Gastrocnemius medialis (tissue), 4 donors: Measurements from ENCODE around the gene USP37.

Source experiments
- POLR2A ChIP-seq, 2 donors: fragments of 450-650 bp; IDR thresholded peaks; one replicate each; pipeline ENCODE4 v1.6.1; 2017; ENCODE audit warnings: antibody characterized with exemption in 2 of 2, mild to moderate bottlenecking in 2 of 2, moderate library complexity in 2 of 2
- TF ChIP-seq, protein P1 (sequence below), 5 experiments: fragments of 450-650 bp in 3 of 5; fragments of 200-600 bp in 2 of 5; sonication (generic) in 2 of 5; IDR thresholded peaks in 4 of 5; conservative IDR thresholded peaks in 1 of 5; 1 replicate in 4 of 5; 2 replicates in 1 of 5; pipeline ENCODE4 v1.5.1; 2016 to 2019; ENCODE audit warnings: antibody characterized with exemption in 5 of 5, mild to moderate bottlenecking in 3 of 5, moderate library complexity in 3 of 5

DNA sequence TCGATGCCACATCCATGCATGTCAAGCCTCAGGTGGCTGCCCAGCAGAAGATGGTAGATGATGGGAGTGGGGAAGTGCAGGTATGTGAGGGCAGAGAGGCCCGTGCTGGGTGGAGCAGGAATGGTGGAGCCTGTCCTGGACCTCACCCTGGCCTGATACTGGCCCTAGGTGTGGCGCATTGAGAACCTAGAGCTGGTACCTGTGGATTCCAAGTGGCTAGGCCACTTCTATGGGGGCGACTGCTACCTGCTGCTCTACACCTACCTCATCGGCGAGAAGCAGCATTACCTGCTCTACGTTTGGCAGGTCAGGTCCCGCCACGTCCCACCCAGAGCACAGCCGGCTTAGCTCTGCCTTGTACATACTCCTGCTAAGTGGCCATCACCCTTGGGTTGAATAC, 136.3 kb downstream of the USP37 start:
- no peak for TF ChIP-seq POLR2A (IDR thresholded peaks at IDR 0.05)
- TF ChIP-seq, protein P1, sequence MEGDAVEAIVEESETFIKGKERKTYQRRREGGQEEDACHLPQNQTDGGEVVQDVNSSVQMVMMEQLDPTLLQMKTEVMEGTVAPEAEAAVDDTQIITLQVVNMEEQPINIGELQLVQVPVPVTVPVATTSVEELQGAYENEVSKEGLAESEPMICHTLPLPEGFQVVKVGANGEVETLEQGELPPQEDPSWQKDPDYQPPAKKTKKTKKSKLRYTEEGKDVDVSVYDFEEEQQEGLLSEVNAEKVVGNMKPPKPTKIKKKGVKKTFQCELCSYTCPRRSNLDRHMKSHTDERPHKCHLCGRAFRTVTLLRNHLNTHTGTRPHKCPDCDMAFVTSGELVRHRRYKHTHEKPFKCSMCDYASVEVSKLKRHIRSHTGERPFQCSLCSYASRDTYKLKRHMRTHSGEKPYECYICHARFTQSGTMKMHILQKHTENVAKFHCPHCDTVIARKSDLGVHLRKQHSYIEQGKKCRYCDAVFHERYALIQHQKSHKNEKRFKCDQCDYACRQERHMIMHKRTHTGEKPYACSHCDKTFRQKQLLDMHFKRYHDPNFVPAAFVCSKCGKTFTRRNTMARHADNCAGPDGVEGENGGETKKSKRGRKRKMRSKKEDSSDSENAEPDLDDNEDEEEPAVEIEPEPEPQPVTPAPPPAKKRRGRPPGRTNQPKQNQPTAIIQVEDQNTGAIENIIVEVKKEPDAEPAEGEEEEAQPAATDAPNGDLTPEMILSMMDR (IDR thresholded peaks at IDR 0.05 in 4 of 5, conservative IDR thresholded peaks at IDR 0.05 in 1 of 5): no peak
